HEK293 (cell line): ENCODE measurements around the gene MUTYH.

Experiments
- CTCF ChIA-PET: fragments of 350-600 bp; formaldehyde crosslinking; extraction: SDS; loops from one replicate; lab custom pipeline; 2021; ENCODE audit warnings: antibody characterized with exemption; lab: Yijun Ruan, JAX
- POLR2A ChIA-PET: fragments of 300-600 bp; formaldehyde crosslinking; extraction: SDS; loops from one replicate; lab custom pipeline; 2020; ENCODE audit warnings: antibody characterized with exemption, inconsistent platforms; lab: Yijun Ruan, JAX
- H3K27ac ChIP-seq: fragments of 200-500 bp; sonication (Bioruptor generic); 2 replicates; pipeline ENCODE4 v1.5.1; 2014; ENCODE audit warnings: low read depth, low read length, control low read depth, inconsistent platforms; ENCODE audit errors: extremely low read depth
- H3K36me3 ChIP-seq, 2 experiments: fragments of 200-500 bp in 1 of 2; sonication (Bioruptor generic) in 1 of 2; 1 replicate in 1 of 2; 2 replicates in 1 of 2; pipeline ENCODE4 v1.5.1; 2014 to 2017; ENCODE audit warnings: inconsistent platforms in 2 of 2, low read length in 2 of 2; ENCODE audit not compliant: control insufficient read depth in 2 of 2, insufficient read depth in 1 of 2
- H3K4me1 ChIP-seq: fragments of 200-500 bp; sonication (Bioruptor generic); 2 replicates; pipeline ENCODE4 v1.5.1; 2014; ENCODE audit warnings: mild to moderate bottlenecking, low read length, inconsistent platforms; ENCODE audit not compliant: control insufficient read depth, insufficient read depth
- H3K4me3 ChIP-seq: 2 replicates; pipeline ENCODE4 v1.5.1; 2011; ENCODE audit warnings: low read depth, mild to moderate bottlenecking, control low read depth, low read length, moderate library complexity
- H3K9me3 ChIP-seq: fragments of 200-500 bp; sonication (Bioruptor generic); 2 replicates; pipeline ENCODE4 v1.5.1; 2014; ENCODE audit warnings: low read depth, low read length, inconsistent platforms; ENCODE audit not compliant: control insufficient read depth, insufficient read depth
- AEBP2 ChIP-seq: fragments of 450-650 bp; formaldehyde crosslinking; IDR thresholded peaks from 2 replicates; pipeline ENCODE4 v1.5.1; 2016; ENCODE audit warnings: missing biosample characterization, missing genetic modification characterization, borderline replicate concordance
- BCL11A ChIP-seq: fragments of 450-650 bp; formaldehyde crosslinking; IDR thresholded peaks from 2 replicates; pipeline ENCODE4 v1.5.1; 2016; ENCODE audit warnings: low read depth, missing biosample characterization, missing genetic modification characterization
- GLIS2 ChIP-seq: fragments of 450-650 bp; formaldehyde crosslinking; IDR thresholded peaks from 2 replicates; pipeline ENCODE4 v1.5.1; 2016; ENCODE audit warnings: missing biosample characterization, missing genetic modification characterization
- HOXC10 ChIP-seq: sonication (generic); formaldehyde crosslinking; IDR thresholded peaks from 2 replicates; pipeline ENCODE4 v1.8.1; 2023; ENCODE audit warnings: mild to moderate bottlenecking, missing genetic modification reagents
- KLF10 ChIP-seq: fragments of 450-650 bp; IDR thresholded peaks from 2 replicates; pipeline ENCODE4 v1.5.1; 2018; ENCODE audit warnings: missing biosample characterization, mild to moderate bottlenecking, missing genetic modification characterization
- KLF17 ChIP-seq: fragments of 450-650 bp; formaldehyde crosslinking; IDR thresholded peaks from 2 replicates; pipeline ENCODE4 v1.5.1; 2016; ENCODE audit warnings: missing biosample characterization, missing genetic modification characterization
- PRDM1 ChIP-seq: fragments of 450-650 bp; formaldehyde crosslinking; IDR thresholded peaks from 2 replicates; pipeline ENCODE4; 2016; ENCODE audit warnings: missing biosample characterization, missing genetic modification characterization
- PRDM10 ChIP-seq: fragments of 450-650 bp; formaldehyde crosslinking; IDR thresholded peaks from 2 replicates; pipeline ENCODE4 v1.5.1; 2016; ENCODE audit warnings: missing biosample characterization, missing genetic modification characterization
- PRDM4 ChIP-seq: fragments of 450-650 bp; formaldehyde crosslinking; IDR thresholded peaks from 2 replicates; pipeline ENCODE4 v1.5.1; 2017; ENCODE audit warnings: missing biosample characterization, missing genetic modification characterization
- RBAK ChIP-seq: fragments of 450-650 bp; formaldehyde crosslinking; IDR thresholded peaks from 2 replicates; pipeline ENCODE4 v1.5.1; 2016; ENCODE audit warnings: missing biosample characterization, missing genetic modification characterization
- SP7 ChIP-seq: fragments of 450-650 bp; formaldehyde crosslinking; IDR thresholded peaks from 2 replicates; pipeline ENCODE4 v1.5.1; 2016; ENCODE audit warnings: missing biosample characterization, missing genetic modification characterization
- ZBTB21 ChIP-seq: fragments of 450-650 bp; formaldehyde crosslinking; IDR thresholded peaks from 2 replicates; pipeline ENCODE4 v1.5.1; 2017; ENCODE audit warnings: missing biosample characterization, missing genetic modification characterization
- ZNF10 ChIP-seq: fragments of 450-650 bp; formaldehyde crosslinking; IDR thresholded peaks from 2 replicates; pipeline ENCODE4 v1.5.1; 2017; ENCODE audit warnings: missing biosample characterization, missing genetic modification characterization
- ZNF184 ChIP-seq: fragments of 450-650 bp; IDR thresholded peaks from 2 replicates; pipeline ENCODE4 v1.5.1; 2018; ENCODE audit warnings: missing biosample characterization, mild to moderate bottlenecking, missing genetic modification characterization
- ZNF214 ChIP-seq: fragments of 450-650 bp; formaldehyde crosslinking; IDR thresholded peaks from 2 replicates; pipeline ENCODE4 v1.5.1; 2017; ENCODE audit warnings: missing biosample characterization, mild to moderate bottlenecking, missing genetic modification characterization, borderline replicate concordance
- ZNF302 ChIP-seq: fragments of 450-650 bp; formaldehyde crosslinking; IDR thresholded peaks from 2 replicates; pipeline ENCODE4 v1.5.1; 2016; ENCODE audit warnings: missing biosample characterization, missing genetic modification characterization, low read depth
- ZNF311 ChIP-seq: fragments of 450-650 bp; formaldehyde crosslinking; IDR thresholded peaks from 2 replicates; pipeline ENCODE4 v1.5.1; 2017; ENCODE audit warnings: missing biosample characterization, missing genetic modification characterization, borderline replicate concordance
- ZNF398 ChIP-seq: fragments of 450-650 bp; formaldehyde crosslinking; IDR thresholded peaks from 2 replicates; pipeline ENCODE4 v1.5.1; 2017; ENCODE audit warnings: missing biosample characterization, missing genetic modification characterization
- ZNF423 ChIP-seq: fragments of 450-650 bp; formaldehyde crosslinking; IDR thresholded peaks from 2 replicates; pipeline ENCODE4 v1.5.1; 2016; ENCODE audit warnings: missing biosample characterization, missing genetic modification characterization
- ZNF473 ChIP-seq: fragments of 450-650 bp; formaldehyde crosslinking; IDR thresholded peaks from 2 replicates; pipeline ENCODE4 v1.5.1; 2017; ENCODE audit warnings: missing biosample characterization, missing genetic modification characterization
- ZNF48 ChIP-seq: fragments of 450-650 bp; formaldehyde crosslinking; IDR thresholded peaks from 2 replicates; pipeline ENCODE4 v1.5.1; 2016; ENCODE audit warnings: missing biosample characterization, missing genetic modification characterization
- ZNF629 ChIP-seq: fragments of 450-650 bp; formaldehyde crosslinking; IDR thresholded peaks from 2 replicates; pipeline ENCODE4 v1.5.1; 2017; ENCODE audit warnings: missing biosample characterization, missing genetic modification characterization
- ZNF837 ChIP-seq: fragments of 450-650 bp; formaldehyde crosslinking; IDR thresholded peaks from 2 replicates; pipeline ENCODE4 v1.5.1; 2016; ENCODE audit warnings: missing biosample characterization, missing genetic modification characterization
- ZSCAN16 ChIP-seq: fragments of 450-650 bp; formaldehyde crosslinking; IDR thresholded peaks from 2 replicates; pipeline ENCODE4 v1.5.1; 2016; ENCODE audit warnings: missing biosample characterization, missing genetic modification characterization

MUTYH gene

DNA sequence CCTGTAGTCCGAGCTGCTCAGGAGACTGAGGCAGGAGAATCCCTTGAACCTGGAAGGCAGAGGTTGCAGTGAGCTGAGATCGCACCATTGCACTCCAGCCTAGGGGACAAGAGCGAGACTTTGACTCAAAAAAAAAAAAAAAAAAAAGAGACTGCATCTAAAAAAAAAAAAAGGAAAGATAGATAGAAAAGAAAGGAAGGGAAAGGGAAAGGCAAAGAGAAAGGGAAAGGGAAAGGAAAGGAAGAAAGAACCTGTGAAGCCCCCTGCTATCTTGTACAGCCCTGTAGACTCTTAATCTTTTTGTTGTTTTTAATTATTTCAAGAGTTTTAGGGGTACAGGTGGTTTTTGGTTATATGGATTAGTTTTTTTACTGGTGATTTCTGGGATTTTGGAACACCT is 46.0 kb upstream of the MUTYH start:
- Histone ChIP-seq H3K4me1 (no peaks in the 10 kb centered on the region), H3K27ac (no peak overlapping the region), H3K9me3 (no peaks in the 10 kb centered on the region), H3K4me3 (no peak overlapping the region), H3K36me3 (no peaks in the 10 kb centered on the region)
- POLR2A ChIA-PET: no interaction called here
- CTCF ChIA-PET: no interaction called here
- TF ChIP-seq ZNF837 (tag by site-specific recombination) (no peak), ZSCAN16 (no peak), PRDM1 (peak; percentile 96), ZNF423 (no peak), BCL11A (tag by site-specific recombination) (no peak), SP7 (no peak), HOXC10 (CRISPR knock-in tag) (no peak), PRDM10 (peak; percentile 17; the same call in 1 of the 2 replicates), KLF17 (no peak), ZNF48 (no peak), ZNF214 (tag by site-specific recombination) (no peak), AEBP2 (tag by site-specific recombination) (no peak)

DNA sequence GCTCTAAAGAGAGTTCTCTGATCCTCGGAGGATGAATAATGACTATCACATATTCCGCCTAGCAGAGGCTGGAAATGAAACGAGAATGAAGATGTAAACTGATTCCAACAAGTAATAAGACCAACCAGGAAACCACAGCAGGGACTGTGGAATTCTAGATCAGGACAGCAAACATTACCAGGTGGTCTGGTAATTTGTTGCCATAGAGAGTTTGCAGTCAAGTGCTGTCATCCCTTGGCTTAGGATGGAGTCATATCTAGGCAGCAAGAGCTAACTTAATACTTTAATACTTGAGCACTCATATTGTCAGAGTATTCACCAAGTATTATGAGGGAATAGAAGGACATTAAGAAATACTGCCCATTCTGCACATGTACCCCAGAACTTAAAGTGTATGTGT is 45.1 kb upstream of the MUTYH start:
- ChIA-PET CTCF (interaction anchor here (0.5 to 1.2 kb wide), 2 partner anchors 108 to 176 kb away, joined by 4 to 7 read pairs; no protein-coding TSS in a partner anchor), POLR2A (no interaction called here)
- Histone ChIP-seq H3K36me3 (no peaks in the 10 kb centered on the region), H3K9me3 (no peaks in the 10 kb centered on the region), H3K4me1 (no peaks in the 10 kb centered on the region), H3K4me3 (no peak overlapping the region), H3K27ac (no peak overlapping the region)
- no peak for TF ChIP-seq ZNF10 (tag by site-specific recombination)
- TF ChIP-seq PRDM4 (tag by site-specific recombination): no peak
- TF ChIP-seq KLF10 (tag by site-specific recombination): no peak
- TF ChIP-seq ZNF302: no peak
- TF ChIP-seq ZBTB21 (tag by site-specific recombination): no peak
- TF ChIP-seq KLF17: no peak
- TF ChIP-seq ZNF311: no peak
- TF ChIP-seq RBAK: no peak
- TF ChIP-seq GLIS2 (tag by site-specific recombination): no peak
- no peak for TF ChIP-seq HOXC10 (CRISPR knock-in tag)
- TF ChIP-seq ZNF473: no peak
- TF ChIP-seq ZNF629: no peak
- TF ChIP-seq ZNF184 (tag by site-specific recombination): no peak
- no peak for TF ChIP-seq ZNF214 (tag by site-specific recombination)
- no peak for TF ChIP-seq ZNF398 (tag by site-specific recombination)
